CD14-positive monocyte (primary cell): Measurements from ENCODE around the gene ENKD1. TPM values are rescaled to one million over a fixed set of nuclear protein-coding genes. Genes with fewer than 3 reads are reported as not detected.

Source experiments
- DNase-seq, 3 donors: peaks; one replicate each; pipeline ENCODE4 v3.0.0-alpha.2; 2011 to 2022
- H2AFZ ChIP-seq: 2 replicates; pipeline ENCODE4 v1.6.0; 2012; ENCODE audit warnings: mild to moderate bottlenecking, low read depth, low read length, inconsistent platforms; ENCODE audit not compliant: insufficient read depth, poor library complexity, severe bottlenecking
- H3K27ac ChIP-seq, 2 donors: 1 replicate in 1 of 2; 2 replicates in 1 of 2; pipeline ENCODE4 v1.5.1; 2012 to 2013; ENCODE audit warnings: low read length in 2 of 2, control low read depth in 1 of 2, inconsistent platforms in 1 of 2, low read depth in 1 of 2, mild to moderate bottlenecking in 1 of 2
- H3K27me3 ChIP-seq, 2 donors: one replicate each; pipeline versions ENCODE4 v1.6.0 to v1.6.1; 2011 to 2013; ENCODE audit warnings: low read length in 2 of 2; ENCODE audit not compliant: control insufficient read depth in 2 of 2, insufficient read depth in 2 of 2
- H3K36me3 ChIP-seq, 2 donors: replicated peaks in 1 of 2; 1 replicate in 1 of 2; 2 replicates in 1 of 2; pipeline versions ENCODE4 v1.5.1 to v1.6.1; 2012 to 2013; ENCODE audit warnings: low read length in 2 of 2, control low read depth in 1 of 2, inconsistent platforms in 1 of 2, mild to moderate bottlenecking in 1 of 2; ENCODE audit not compliant: insufficient read depth in 2 of 2, control insufficient read depth in 1 of 2
- H3K4me1 ChIP-seq, 2 donors: 1 replicate in 1 of 2; 2 replicates in 1 of 2; pipeline versions ENCODE4 v1.5.1 to v1.6.1; 2012 to 2013; ENCODE audit warnings: low read length in 2 of 2, control low read depth in 1 of 2, inconsistent platforms in 1 of 2, mild to moderate bottlenecking in 1 of 2, moderate library complexity in 1 of 2; ENCODE audit not compliant: insufficient read depth in 2 of 2, control insufficient read depth in 1 of 2
- H3K4me2 ChIP-seq: replicated peaks from 2 replicates; pipeline ENCODE3; 2012; ENCODE audit warnings: low read length, moderate library complexity, mild to moderate bottlenecking; ENCODE audit not compliant: poor library complexity, severe bottlenecking; ENCODE audit errors: extremely low read depth
- H3K4me3 ChIP-seq, 3 experiments: fragments of 200-600 bp in 1 of 3; sonication (generic) in 1 of 3; replicated peaks in 1 of 3; 1 replicate in 2 of 3; 2 replicates in 1 of 3; pipeline ENCODE4 v1.5.1; 2011 to 2013; ENCODE audit warnings: low read length in 3 of 3, mild to moderate bottlenecking in 3 of 3, control low read depth in 2 of 3, low read depth in 2 of 3, inconsistent platforms in 1 of 3, moderate library complexity in 1 of 3
- H3K79me2 ChIP-seq: 2 replicates; pipeline ENCODE4 v1.6.0; 2012; ENCODE audit warnings: mild to moderate bottlenecking, control low read depth, inconsistent platforms, low read length, moderate library complexity; ENCODE audit not compliant: insufficient read depth
- H3K9ac ChIP-seq: 2 replicates; pipeline ENCODE4 v1.6.0; 2017; ENCODE audit warnings: low read length, mild to moderate bottlenecking; ENCODE audit not compliant: insufficient read depth, poor library complexity, severe bottlenecking
- H3K9me3 ChIP-seq, 2 donors: replicated peaks in 1 of 2; 1 replicate in 1 of 2; 2 replicates in 1 of 2; pipeline versions ENCODE4 v1.5.1 to v1.6.1; 2012 to 2013; ENCODE audit warnings: low read length in 2 of 2, control low read depth in 1 of 2; ENCODE audit not compliant: control insufficient read depth in 1 of 2, insufficient read depth in 1 of 2
- H4K20me1 ChIP-seq: 2 replicates; pipeline ENCODE4 v1.6.0; 2012; ENCODE audit warnings: mild to moderate bottlenecking, low read length, control low read depth, moderate library complexity; ENCODE audit not compliant: insufficient read depth
- H3K27ac Mint-ChIP-seq, 7 donors: one replicate each; pipeline ENCODE4 v1.8.0; 2020; ENCODE audit warnings: mild to moderate bottlenecking in 7 of 7, mixed read lengths in 7 of 7, moderate library complexity in 6 of 7, inconsistent platforms in 2 of 7
- H3K27me3 Mint-ChIP-seq, 3 donors: one replicate each; pipeline ENCODE4 v1.8.0; 2021 to 2022; ENCODE audit warnings: low read depth in 3 of 3, mild to moderate bottlenecking in 3 of 3, mixed read lengths in 3 of 3, moderate library complexity in 3 of 3, inconsistent platforms in 1 of 3
- H3K36me3 Mint-ChIP-seq, 2 donors: one replicate each; pipeline ENCODE4 v1.8.0; 2020; ENCODE audit warnings: mixed read lengths in 2 of 2, inconsistent platforms in 1 of 2, mild to moderate bottlenecking in 1 of 2
- H3K4me1 Mint-ChIP-seq: one replicate; pipeline ENCODE4 v1.8.0; 2020; ENCODE audit warnings: mild to moderate bottlenecking, mixed read lengths
- H3K4me3 Mint-ChIP-seq, 2 donors: one replicate each; pipeline ENCODE4 v1.8.0; 2020; ENCODE audit warnings: mild to moderate bottlenecking in 2 of 2, mixed read lengths in 2 of 2, moderate library complexity in 1 of 2
- H3K9me3 Mint-ChIP-seq, 7 donors: one replicate each; pipeline ENCODE4 v1.8.0; 2020 to 2022; ENCODE audit warnings: mixed read lengths in 7 of 7, mild to moderate bottlenecking in 6 of 7, moderate library complexity in 6 of 7, inconsistent platforms in 2 of 7
- CTCF ChIP-seq: fragments of 200-600 bp; IDR thresholded peaks from one replicate; pipeline ENCODE4 v1.8.0; 2022; ENCODE audit warnings: antibody characterized with exemption, mild to moderate bottlenecking
- WGBS: methylation state at CpG from one replicate; pipeline ENCODE4 v1.1.5; 2013; ENCODE audit warnings: missing lambda C conversion rate; ENCODE audit not compliant: insufficient coverage; 5-methylcytosine and 5-hydroxymethylcytosine counted together
- intact Hi-C, 2 donors: fragments of 100-400 bp; cut with micrococcal nuclease; formaldehyde crosslinking; loops; one replicate each; pipeline versions ENCODE4 v1.15.0 to v1.15.1; 2023
- polyA plus RNA-seq, 3 donors: library from polyadenylated mRNA; depleted of rRNA in 1 of 3; unstranded in 2 of 3; stranded (reverse) in 1 of 3; fragments of 300-500 nt in 2 of 3; fragments of >200 nt in 1 of 3; fragmentation: Illumina TruSeq in 2 of 3; gene quantifications; 1 replicate in 2 of 3; 2 replicates in 1 of 3; pipeline ENCODE4 v1.2.3, GENCODE V29; 2012 to 2021

ENKD1 gene
- polyA plus RNA-seq, 3 donors, result 0.92 to 6.2 (median 3.2) TPM

GRCh38 chr16:67703626-67704025 is 37.1 kb upstream of the ENKD1 start:
- Mint-ChIP-seq H3K27me3 (no peaks in the 10 kb centered on the region), H3K27ac (peak overlapping the region in 1 of 7 donors; percentile 35), H3K4me1 (no peaks in the 10 kb centered on the region), H3K36me3 (peaks cover 3 to 11% of the 10 kb centered on the region in 2 donors), H3K4me3 (no peak overlapping the region), H3K9me3 (peaks cover 0 to 11% (median 5%) of the 10 kb centered on the region in 7 donors)
- Histone ChIP-seq H3K36me3 (no peaks in the 10 kb centered on the region), H4K20me1 (no peaks in the 10 kb centered on the region), H3K27ac (no peak overlapping the region), H2AFZ (no peak overlapping the region), H3K9ac (no peak overlapping the region), H3K4me2 (no peak overlapping the region), H3K4me3 (no peak overlapping the region), H3K4me1 (no peaks in the 10 kb centered on the region), H3K27me3 (no peaks in the 10 kb centered on the region), H3K9me3 (peaks cover 0 to 11% of the 10 kb centered on the region in 2 donors), H3K79me2 (peaks cover 7% of the 10 kb centered on the region)
- no peak for TF ChIP-seq CTCF
- DNase-seq, result no peak
- WGBS, result 100% methylated on average over 1 of the region's 2 CpGs
- intact Hi-C loops, result no loop called here

GRCh38 chr16:67702130-67702529 is 35.6 kb upstream of the ENKD1 start:
- Histone ChIP-seq H3K27ac (no peak overlapping the region), H3K27me3 (no peaks in the 10 kb centered on the region), H2AFZ (no peak overlapping the region), H3K9me3 (peaks cover 0 to 11% of the 10 kb centered on the region in 2 donors), H3K79me2 (peaks cover 5% of the 10 kb centered on the region), H4K20me1 (no peaks in the 10 kb centered on the region), H3K9ac (no peak overlapping the region), H3K36me3 (no peaks in the 10 kb centered on the region), H3K4me1 (peaks cover 3 to 10% of the 10 kb centered on the region in 2 donors), H3K4me2 (no peak overlapping the region), H3K4me3 (no peak overlapping the region)
- WGBS, result 93% methylated on average over 2 of the region's 4 CpGs
- Mint-ChIP-seq H3K27ac (no peak overlapping the region), H3K9me3 (peaks cover 0 to 14% (median 5%) of the 10 kb centered on the region in 7 donors), H3K27me3 (no peaks in the 10 kb centered on the region), H3K4me3 (no peak overlapping the region), H3K4me1 (peaks cover 11% of the 10 kb centered on the region), H3K36me3 (peaks cover 9 to 13% of the 10 kb centered on the region in 2 donors)
- no peak for DNase-seq
- intact Hi-C loops, result no loop called here
- TF ChIP-seq CTCF, result no peak
